Astrocyte (in vitro differentiated cells and primary cell): Measurements from ENCODE around the gene SYTL4.

Experiments used
- EZH2 ChIP-seq: IDR thresholded peaks from 2 replicates; pipeline ENCODE4 v1.6.1; 2012; ENCODE audit warnings: mild to moderate bottlenecking, low read length, inconsistent platforms; ENCODE audit not compliant: insufficient read depth
- TF ChIP-seq, protein P1 (sequence below): IDR thresholded peaks from 2 replicates; pipeline ENCODE4 v1.5.1; 2011; ENCODE audit warnings: low read depth, mild to moderate bottlenecking, inconsistent platforms, low read length, moderate library complexity; ENCODE audit not compliant: insufficient read depth

DNA sequence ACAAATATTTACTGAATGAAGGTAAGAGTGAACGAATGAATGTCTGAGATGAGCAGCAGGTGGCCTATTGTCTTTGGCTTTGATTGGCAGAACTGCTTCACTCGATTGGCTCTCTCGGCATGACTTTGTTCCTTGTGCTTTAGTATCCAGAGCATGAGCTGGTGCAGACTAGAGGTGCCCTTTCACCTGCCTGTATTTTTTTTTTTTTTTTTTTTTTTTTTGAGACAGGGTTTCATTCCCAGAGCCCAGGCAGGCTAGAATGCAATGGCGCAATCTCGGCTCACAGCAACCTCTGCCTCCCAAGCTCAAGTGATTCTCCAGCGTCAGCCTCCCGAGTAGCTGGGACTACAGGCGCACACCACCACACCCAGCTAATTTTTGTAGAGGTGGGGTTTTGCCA lies 49.0 kb downstream of the SYTL4 start:
- TF ChIP-seq, protein P1, sequence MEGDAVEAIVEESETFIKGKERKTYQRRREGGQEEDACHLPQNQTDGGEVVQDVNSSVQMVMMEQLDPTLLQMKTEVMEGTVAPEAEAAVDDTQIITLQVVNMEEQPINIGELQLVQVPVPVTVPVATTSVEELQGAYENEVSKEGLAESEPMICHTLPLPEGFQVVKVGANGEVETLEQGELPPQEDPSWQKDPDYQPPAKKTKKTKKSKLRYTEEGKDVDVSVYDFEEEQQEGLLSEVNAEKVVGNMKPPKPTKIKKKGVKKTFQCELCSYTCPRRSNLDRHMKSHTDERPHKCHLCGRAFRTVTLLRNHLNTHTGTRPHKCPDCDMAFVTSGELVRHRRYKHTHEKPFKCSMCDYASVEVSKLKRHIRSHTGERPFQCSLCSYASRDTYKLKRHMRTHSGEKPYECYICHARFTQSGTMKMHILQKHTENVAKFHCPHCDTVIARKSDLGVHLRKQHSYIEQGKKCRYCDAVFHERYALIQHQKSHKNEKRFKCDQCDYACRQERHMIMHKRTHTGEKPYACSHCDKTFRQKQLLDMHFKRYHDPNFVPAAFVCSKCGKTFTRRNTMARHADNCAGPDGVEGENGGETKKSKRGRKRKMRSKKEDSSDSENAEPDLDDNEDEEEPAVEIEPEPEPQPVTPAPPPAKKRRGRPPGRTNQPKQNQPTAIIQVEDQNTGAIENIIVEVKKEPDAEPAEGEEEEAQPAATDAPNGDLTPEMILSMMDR = no peak
- no peak for TF ChIP-seq EZH2
